Coronary artery (tissue), 2 donors: ENCODE results near the gene PIEZO1.
"Not testable (repeated sequence)": the region's sequence is repeated elsewhere in the genome, so short reads cannot be mapped to it uniquely, and the experiment has no call there.

Experiments used
- DNase-seq: peaks from one replicate; pipeline ENCODE4 v3.0.0-alpha.2; 2017; ENCODE audit warnings: low spot score
- H3K27ac ChIP-seq, 2 donors: fragments of 200-600 bp; sonication (generic); one replicate each; pipeline ENCODE4 v1.5.1; 2016 to 2019
- H3K4me3 ChIP-seq: fragments of 200-600 bp; sonication (generic); 2 replicates; pipeline ENCODE4 v1.5.1; 2016; ENCODE audit warnings: mild to moderate bottlenecking, moderate library complexity
- TF ChIP-seq, protein P1 (sequence below): fragments of 200-600 bp; sonication (generic); IDR thresholded peaks from one replicate; pipeline ENCODE4 v1.5.1; 2019; ENCODE audit warnings: antibody characterized with exemption

Gene PIEZO1

DNA sequence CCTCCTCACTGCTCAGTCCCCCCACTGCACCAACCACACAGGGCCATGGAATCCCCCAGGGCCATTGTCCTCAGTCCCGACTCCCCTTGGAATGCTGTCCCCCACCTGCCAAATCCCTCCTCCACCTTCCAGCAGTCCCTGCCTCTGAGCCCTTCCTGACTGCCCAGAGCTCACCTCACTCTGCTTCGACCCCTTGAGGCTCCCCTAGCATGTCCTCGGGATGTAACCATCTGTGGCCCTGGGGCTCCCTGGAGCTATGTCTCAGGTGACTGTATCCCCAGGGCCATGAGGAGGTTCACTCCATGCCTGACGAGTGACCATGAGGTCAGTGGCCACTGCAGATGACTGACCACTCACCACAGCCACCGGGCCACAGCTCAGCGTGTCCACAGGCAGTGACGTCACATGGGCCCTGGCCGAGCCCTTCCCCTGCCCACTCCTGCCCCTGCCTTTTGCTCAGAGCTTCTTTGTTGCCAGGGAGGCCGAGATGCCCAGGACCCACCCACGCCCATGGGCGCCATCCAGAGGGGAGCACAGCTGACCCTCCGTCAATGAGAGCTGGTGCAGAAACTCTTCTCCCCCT, 7.7 kb upstream of the PIEZO1 start:
- Histone ChIP-seq H3K27ac (no peak overlapping the region), H3K4me3 (no peak overlapping the region)
- TF ChIP-seq, protein P1, sequence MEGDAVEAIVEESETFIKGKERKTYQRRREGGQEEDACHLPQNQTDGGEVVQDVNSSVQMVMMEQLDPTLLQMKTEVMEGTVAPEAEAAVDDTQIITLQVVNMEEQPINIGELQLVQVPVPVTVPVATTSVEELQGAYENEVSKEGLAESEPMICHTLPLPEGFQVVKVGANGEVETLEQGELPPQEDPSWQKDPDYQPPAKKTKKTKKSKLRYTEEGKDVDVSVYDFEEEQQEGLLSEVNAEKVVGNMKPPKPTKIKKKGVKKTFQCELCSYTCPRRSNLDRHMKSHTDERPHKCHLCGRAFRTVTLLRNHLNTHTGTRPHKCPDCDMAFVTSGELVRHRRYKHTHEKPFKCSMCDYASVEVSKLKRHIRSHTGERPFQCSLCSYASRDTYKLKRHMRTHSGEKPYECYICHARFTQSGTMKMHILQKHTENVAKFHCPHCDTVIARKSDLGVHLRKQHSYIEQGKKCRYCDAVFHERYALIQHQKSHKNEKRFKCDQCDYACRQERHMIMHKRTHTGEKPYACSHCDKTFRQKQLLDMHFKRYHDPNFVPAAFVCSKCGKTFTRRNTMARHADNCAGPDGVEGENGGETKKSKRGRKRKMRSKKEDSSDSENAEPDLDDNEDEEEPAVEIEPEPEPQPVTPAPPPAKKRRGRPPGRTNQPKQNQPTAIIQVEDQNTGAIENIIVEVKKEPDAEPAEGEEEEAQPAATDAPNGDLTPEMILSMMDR, result no peak
- no peak for DNase-seq

DNA sequence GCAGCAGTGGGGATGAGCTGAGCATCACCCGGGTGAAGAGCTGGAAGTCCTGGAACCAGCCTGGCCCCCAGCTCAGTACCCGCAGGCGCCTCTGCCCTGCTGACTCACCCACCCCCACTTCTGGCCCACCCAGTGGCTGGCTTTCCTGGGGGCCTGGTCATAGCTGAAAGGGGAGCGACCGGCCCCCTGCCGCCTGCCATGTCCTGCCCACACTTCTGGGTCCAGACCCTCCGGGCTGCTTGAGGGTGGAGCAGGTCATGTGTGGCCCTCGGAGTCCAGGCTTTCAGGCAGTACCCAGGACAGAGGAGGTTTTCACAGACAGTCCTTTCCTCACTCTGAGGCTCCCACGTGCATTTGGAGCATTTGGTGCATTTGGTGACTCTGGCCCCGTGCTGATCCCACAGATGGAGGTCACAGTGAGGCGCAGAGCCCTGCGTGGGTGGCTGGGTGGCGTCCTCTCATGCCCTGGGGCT, 7.1 kb upstream of the PIEZO1 start:
- no peak overlapping the region for H3K4me3 ChIP-seq
- DNase-seq, result no peak
- TF ChIP-seq, protein P1, result no peak
- H3K27ac ChIP-seq, result no peak overlapping the region

DNA sequence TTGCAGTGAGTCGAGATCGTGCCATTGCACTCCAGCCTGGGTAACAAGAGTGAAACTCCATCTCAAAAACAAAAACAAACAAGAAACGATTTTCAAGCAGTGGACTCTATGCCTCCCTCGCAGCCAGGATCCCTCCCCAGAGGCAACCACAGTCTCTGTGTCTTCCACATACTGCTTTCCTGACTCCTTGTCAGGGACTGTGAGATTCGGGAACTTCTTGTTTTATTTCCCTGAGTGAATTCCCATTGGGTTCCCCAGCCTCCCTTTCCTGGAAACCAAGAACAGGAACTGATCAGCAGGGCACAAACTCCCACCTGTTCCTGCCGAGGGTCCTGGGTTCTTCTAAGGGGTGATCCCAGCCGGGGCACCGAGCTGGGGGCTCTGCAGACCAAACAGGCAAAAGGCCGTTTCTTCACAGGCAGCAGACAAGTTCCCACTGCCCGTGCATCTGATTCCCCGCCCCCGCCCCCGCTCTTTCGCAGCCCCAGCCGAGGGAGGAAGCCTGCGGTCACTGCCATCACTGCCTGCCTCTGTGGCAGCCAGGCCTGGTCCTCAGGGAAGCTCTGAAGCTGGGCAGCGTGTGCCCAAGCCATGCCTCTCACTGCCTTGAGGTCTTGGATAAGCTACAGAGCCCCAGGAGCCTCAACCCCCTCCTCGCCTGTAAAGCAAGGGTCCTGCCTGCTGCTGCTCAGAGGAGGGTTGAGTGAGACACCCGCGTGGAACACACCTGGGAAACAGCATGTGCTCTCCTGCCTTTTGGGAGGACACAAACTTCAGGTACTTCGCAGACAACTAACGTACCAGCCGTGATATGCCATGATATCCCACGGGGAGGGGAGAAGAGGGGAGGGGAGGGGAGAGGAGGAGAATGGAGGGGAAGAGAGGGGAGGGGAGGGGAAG, 5.5 kb upstream of the PIEZO1 start:
- DNase-seq, result no peak
- H3K4me3 ChIP-seq, result peak overlapping the region; percentile 0
- peak overlapping the region in 1 of 2 donors; percentile 0 for H3K27ac ChIP-seq

DNA sequence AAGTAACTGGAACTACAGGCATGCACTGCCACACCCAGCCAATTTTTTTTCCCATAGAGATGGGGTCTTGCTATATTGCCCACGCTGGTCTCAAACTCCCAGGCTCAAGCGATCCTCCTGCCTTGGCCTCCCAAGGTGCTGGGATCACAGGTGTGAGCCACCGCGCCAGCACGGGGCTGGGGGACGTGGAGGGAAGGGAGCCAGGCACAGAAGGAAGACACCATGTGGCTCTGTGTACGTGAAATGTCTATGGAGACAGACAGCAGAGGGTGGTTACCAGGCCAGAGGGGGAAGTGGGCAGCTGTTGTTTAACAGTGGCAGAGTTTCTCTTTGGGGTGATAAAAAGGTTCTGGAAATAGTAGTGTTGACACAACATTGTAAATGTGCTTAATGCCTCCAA, 4.6 kb upstream of the PIEZO1 start:
- no peak overlapping the region for H3K4me3 ChIP-seq
- H3K27ac ChIP-seq, result no peak overlapping the region
- TF ChIP-seq, protein P1, result no peak
- DNase-seq, result no peak

More for the DNA sequence above, 5.5 kb upstream of the PIEZO1 start:
- TF ChIP-seq, protein P1, result no peak

DNA sequence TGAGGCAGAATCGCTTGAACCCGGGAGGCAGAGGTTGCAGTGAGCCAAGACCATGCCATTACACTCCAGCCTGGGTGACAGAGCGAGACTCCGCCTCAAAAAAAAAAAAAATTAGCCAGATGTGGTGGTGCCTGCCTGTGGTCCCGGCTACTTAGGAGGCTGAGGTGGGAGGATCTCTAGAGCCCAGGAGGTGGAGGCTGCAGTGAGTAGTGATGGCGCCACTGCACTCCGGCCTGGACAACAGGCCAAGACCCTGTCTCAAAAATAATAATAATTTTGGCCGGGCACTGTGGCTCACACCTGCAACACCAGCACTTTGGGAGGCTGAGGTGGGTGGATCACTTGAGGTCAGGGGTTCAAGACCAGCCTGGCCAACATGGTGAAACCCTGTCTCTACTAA, 3.7 kb upstream of the PIEZO1 start:
- DNase-seq, H3K27ac ChIP-seq, H3K4me3 ChIP-seq: not testable (repeated sequence)

DNA sequence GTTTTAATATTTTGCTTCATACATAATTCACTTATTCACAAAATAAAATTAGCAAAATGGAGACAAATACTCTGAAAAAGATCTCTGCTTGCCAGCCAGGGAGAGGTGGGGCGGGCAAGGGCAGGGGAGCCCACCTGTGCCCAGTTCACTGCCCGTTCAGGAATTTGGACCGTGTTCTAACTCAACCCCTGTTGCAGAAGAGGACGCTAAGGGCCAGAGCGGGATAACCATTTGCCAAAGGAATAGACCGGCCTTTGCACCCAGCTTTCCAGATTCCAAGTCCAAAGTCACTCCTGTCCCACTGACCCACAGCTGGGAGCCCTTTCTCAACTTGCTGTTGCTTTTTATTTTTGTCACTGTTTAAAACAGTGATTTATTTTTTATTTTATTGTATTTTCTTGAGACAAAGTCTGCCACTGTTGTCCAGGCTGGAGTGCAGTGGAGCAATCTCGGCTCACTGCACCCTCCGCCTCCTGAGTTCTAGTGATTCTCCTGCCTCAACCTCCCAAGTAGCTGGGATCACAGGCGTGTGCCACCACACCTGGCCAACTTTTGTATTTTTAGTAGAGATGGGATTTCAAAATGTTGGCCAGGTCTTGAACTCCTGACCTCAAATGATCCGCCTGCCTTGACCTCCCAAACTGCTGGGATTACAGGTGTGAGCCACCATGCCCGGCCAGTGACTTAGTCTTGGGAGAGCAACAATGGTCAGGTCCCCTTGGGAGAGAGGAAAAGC, 2.7 kb upstream of the PIEZO1 start:
- TF ChIP-seq, protein P1, result no peak
- H3K4me3 ChIP-seq, result no peak overlapping the region
- no peak overlapping the region for H3K27ac ChIP-seq
- no peak for DNase-seq

DNA sequence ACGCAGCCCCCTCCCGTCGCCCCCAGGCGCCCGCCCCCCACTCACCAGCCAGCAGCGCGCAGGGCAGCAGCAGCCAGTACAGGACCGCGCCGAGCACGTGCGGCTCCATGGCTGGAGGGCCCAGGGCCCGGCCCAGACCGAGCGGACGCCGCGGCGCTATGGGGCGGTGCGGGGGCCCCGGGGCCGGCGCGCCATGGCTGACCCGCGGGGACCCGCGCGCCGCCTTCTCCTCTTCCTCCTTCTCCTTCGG, 239 bp downstream of the PIEZO1 start:
- H3K27ac ChIP-seq, result peak overlapping the region; percentile 65 to 97
- no peak for DNase-seq
- TF ChIP-seq, protein P1, result no peak
- peak overlapping the region; percentile 96 for H3K4me3 ChIP-seq
